ENCODE results near the gene C1orf35.

The C1orf35 gene

GRCh38 chr1:228097333-228098081, 5.6 kb downstream of the C1orf35 start:
- no peaks in the 10 kb centered on the region for H3K27me3 ChIP-seq (ENCODE audit: control insufficient read depth in 1 of 2, insufficient read depth in 2 of 2, low read length in 2 of 2)
- peaks cover 15% of the 10 kb centered on the region for H3K4me1 ChIP-seq (ENCODE audit: insufficient read depth, low read length)
- H3K4me3 ChIP-seq (ENCODE audit: low read depth in 1 of 2, low read length in 2 of 2), result no peak overlapping the region
- H3K27ac ChIP-seq (ENCODE audit: low read depth, low read length), result no peak overlapping the region
- H3K9ac ChIP-seq (ENCODE audit: low read length), result no peak overlapping the region
- H3K36me3 ChIP-seq (ENCODE audit: insufficient read depth, low read length), result peaks cover 40% of the 10 kb centered on the region
- peaks cover 3% of the 10 kb centered on the region for H3K9me3 ChIP-seq (ENCODE audit: low read length)

GRCh38 chr1:228096416-228097332, 6.5 kb downstream of the C1orf35 start:
- peaks cover 3% of the 10 kb centered on the region for H3K9me3 ChIP-seq (ENCODE audit: low read length)
- H3K4me3 ChIP-seq (ENCODE audit: low read depth in 1 of 2, low read length in 2 of 2), result no peak overlapping the region
- no peaks in the 10 kb centered on the region for H3K27me3 ChIP-seq (ENCODE audit: control insufficient read depth in 1 of 2, insufficient read depth in 2 of 2, low read length in 2 of 2)
- no peak overlapping the region for H3K27ac ChIP-seq (ENCODE audit: low read depth, low read length)
- peaks cover 40% of the 10 kb centered on the region for H3K36me3 ChIP-seq (ENCODE audit: insufficient read depth, low read length)
- peaks cover 18% of the 10 kb centered on the region for H3K4me1 ChIP-seq (ENCODE audit: insufficient read depth, low read length)
- no peak overlapping the region for H3K9ac ChIP-seq (ENCODE audit: low read length)

- Histone ChIP-seq H3K4me1 (ENCODE audit: insufficient read depth, low read length) (peaks cover 20% of the 10 kb centered on the region), H3K36me3 (ENCODE audit: insufficient read depth, low read length) (peaks cover 36% of the 10 kb centered on the region)
Observed at GRCh38 chr1:228095938-228096337, 7.2 kb downstream of the C1orf35 start.

DNA sequence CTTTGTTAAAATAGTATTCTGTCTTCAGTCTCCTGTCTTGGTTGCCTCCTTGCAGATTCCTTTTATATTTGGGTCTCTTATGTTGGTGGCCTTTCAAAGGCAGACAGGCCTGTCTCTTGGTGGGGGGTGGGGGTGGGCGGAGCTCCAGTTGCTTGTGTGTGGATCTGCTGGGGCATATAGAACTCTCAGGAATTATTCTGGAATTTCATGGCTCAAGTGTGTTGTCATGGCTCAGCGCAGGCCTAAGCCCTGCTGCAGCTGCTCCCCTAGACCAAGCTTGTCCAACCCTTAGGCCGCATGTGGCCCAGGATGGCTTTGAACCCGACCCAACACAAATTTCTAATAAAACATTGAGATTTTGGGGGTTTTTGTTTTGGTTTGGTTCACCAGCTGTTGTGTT, 8.0 kb downstream of the C1orf35 start:
- Histone ChIP-seq H3K4me3 (ENCODE audit: low read depth in 1 of 2, low read length in 2 of 2) (no peak overlapping the region), H3K27ac (ENCODE audit: low read depth, low read length) (no peak overlapping the region), H3K9ac (ENCODE audit: low read length) (no peak overlapping the region), H3K9me3 (ENCODE audit: low read length) (peaks cover 3% of the 10 kb centered on the region), H3K36me3 (ENCODE audit: insufficient read depth, low read length) (peaks cover 32% of the 10 kb centered on the region), H3K27me3 (ENCODE audit: control insufficient read depth in 1 of 2, insufficient read depth in 2 of 2, low read length in 2 of 2) (no peaks in the 10 kb centered on the region), H3K4me1 (ENCODE audit: insufficient read depth, low read length) (peaks cover 28% of the 10 kb centered on the region)

More at GRCh38 chr1:228095938-228096337, 7.2 kb downstream of the C1orf35 start:
- Histone ChIP-seq H3K9ac (ENCODE audit: low read length) (no peak overlapping the region), H3K27me3 (ENCODE audit: control insufficient read depth in 1 of 2, insufficient read depth in 2 of 2, low read length in 2 of 2) (no peaks in the 10 kb centered on the region), H3K9me3 (ENCODE audit: low read length) (peaks cover 3% of the 10 kb centered on the region), H3K27ac (ENCODE audit: low read depth, low read length) (no peak overlapping the region), H3K4me3 (ENCODE audit: low read depth in 1 of 2, low read length in 2 of 2) (no peak overlapping the region)

DNA sequence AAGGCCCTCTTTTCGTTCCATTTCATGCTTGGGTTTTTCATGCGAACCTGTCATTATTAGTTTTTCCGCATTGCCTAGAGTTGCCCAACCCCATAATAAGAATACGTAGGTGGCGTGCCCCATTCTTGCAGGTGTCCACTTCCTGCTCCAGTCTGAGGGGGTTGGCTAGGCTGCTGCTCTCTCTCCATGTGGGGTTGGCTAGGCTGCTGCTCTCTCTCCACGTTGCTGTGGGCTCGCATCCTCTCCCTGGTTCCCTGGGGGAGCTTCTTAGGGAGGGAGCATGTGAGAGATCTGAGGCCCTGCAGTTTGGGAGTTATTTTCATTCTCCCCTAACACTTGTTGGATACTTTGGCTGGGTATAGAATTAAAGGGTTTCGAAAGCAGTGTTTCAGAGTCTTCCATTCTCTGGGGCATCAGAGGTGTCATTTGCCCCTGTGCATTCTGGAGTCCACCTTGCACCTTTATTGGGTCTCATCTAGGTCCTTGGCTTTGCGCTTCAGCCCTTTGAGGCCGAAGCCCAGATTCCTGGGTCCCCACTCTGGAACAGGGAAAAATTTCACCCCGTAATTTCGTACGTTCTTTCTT, 8.6 kb downstream of the C1orf35 start:
- Histone ChIP-seq H3K4me1 (ENCODE audit: insufficient read depth, low read length) (peaks cover 35% of the 10 kb centered on the region), H3K9me3 (ENCODE audit: low read length) (peaks cover 3% of the 10 kb centered on the region), H3K4me3 (ENCODE audit: low read depth in 1 of 2, low read length in 2 of 2) (no peak overlapping the region), H3K36me3 (ENCODE audit: insufficient read depth, low read length) (peaks cover 25% of the 10 kb centered on the region), H3K9ac (ENCODE audit: low read length) (no peak overlapping the region), H3K27ac (ENCODE audit: low read depth, low read length) (no peak overlapping the region), H3K27me3 (ENCODE audit: control insufficient read depth in 1 of 2, insufficient read depth in 2 of 2, low read length in 2 of 2) (no peaks in the 10 kb centered on the region)

GRCh38 chr1:228093050-228093906, 9.8 kb downstream of the C1orf35 start:
- Histone ChIP-seq H3K9ac (ENCODE audit: low read length) (no peak overlapping the region), H3K9me3 (ENCODE audit: low read length) (peaks cover 3% of the 10 kb centered on the region), H3K36me3 (ENCODE audit: insufficient read depth, low read length) (peaks cover 19% of the 10 kb centered on the region), H3K4me3 (ENCODE audit: low read depth in 1 of 2, low read length in 2 of 2) (no peak overlapping the region), H3K27ac (ENCODE audit: low read depth, low read length) (no peak overlapping the region), H3K4me1 (ENCODE audit: insufficient read depth, low read length) (peaks cover 47% of the 10 kb centered on the region), H3K27me3 (ENCODE audit: control insufficient read depth in 1 of 2, insufficient read depth in 2 of 2, low read length in 2 of 2) (no peaks in the 10 kb centered on the region)

- Histone ChIP-seq H3K9me3 (ENCODE audit: low read length) (peaks cover 3% of the 10 kb centered on the region), H3K27me3 (ENCODE audit: control insufficient read depth in 1 of 2, insufficient read depth in 2 of 2, low read length in 2 of 2) (no peaks in the 10 kb centered on the region), H3K4me1 (ENCODE audit: insufficient read depth, low read length) (peaks cover 55% of the 10 kb centered on the region), H3K36me3 (ENCODE audit: insufficient read depth, low read length) (peaks cover 12% of the 10 kb centered on the region), H3K4me3 (ENCODE audit: low read depth in 1 of 2, low read length in 2 of 2) (no peak overlapping the region), H3K27ac (ENCODE audit: low read depth, low read length) (no peak overlapping the region), H3K9ac (ENCODE audit: low read length) (no peak overlapping the region)
Observed at GRCh38 chr1:228092342-228093049, 10.6 kb downstream of the C1orf35 start.

DNA sequence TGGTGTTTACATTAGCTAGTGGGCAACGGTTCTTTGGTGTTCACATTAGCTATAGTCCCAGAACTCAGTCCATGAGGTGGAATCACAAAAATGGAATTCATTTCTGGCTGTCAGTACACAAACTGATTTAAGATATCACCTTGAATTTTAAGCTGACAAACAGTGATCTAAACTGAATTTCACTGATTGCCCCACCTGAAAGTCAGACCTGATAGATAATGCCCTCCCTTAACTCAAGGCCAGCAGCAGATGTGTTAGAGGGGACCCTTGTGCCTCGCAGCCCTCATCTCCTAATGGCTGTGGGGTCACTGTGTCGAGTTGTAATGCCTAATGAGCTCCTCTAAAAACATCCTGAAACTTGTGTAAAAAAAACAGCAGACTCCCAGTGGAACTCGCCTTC, 12.0 kb downstream of the C1orf35 start:
- no peak overlapping the region for H3K27ac ChIP-seq (ENCODE audit: low read depth, low read length)
- no peaks in the 10 kb centered on the region for H3K27me3 ChIP-seq (ENCODE audit: control insufficient read depth in 1 of 2, insufficient read depth in 2 of 2, low read length in 2 of 2)
- H3K9ac ChIP-seq (ENCODE audit: low read length), result no peak overlapping the region
- H3K9me3 ChIP-seq (ENCODE audit: low read length), result peaks cover 3% of the 10 kb centered on the region
- no peak overlapping the region for H3K4me3 ChIP-seq (ENCODE audit: low read depth in 1 of 2, low read length in 2 of 2)
- H3K4me1 ChIP-seq (ENCODE audit: insufficient read depth, low read length), result peaks cover 65% of the 10 kb centered on the region
- H3K36me3 ChIP-seq (ENCODE audit: insufficient read depth, low read length), result peaks cover 7% of the 10 kb centered on the region

DNA sequence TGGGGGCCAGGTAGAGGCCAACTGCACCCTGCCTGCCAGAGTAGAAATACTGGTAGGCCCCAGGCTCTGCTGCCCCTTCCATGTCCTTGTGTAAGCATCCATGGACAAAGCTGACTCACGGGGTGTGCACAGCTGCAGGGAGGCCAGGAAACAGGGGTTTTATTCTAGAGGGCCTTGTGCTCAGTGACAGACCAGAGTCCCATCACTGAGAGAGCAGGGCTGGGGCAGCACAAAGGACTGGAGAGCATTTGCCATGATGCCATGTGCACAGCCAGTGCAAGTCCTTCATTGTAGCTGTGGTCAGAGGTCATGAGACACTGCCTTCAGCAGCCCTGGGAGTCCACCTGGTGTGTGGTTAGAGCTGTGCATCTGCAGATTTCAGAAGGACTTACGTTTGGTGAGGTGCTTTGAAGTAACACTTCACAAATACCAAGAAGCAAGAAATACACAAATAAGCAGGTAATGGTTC, 12.5 kb downstream of the C1orf35 start:
- Histone ChIP-seq H3K27ac (ENCODE audit: low read depth, low read length) (no peak overlapping the region), H3K4me1 (ENCODE audit: insufficient read depth, low read length) (peaks cover 67% of the 10 kb centered on the region), H3K36me3 (ENCODE audit: insufficient read depth, low read length) (peaks cover 6% of the 10 kb centered on the region), H3K4me3 (ENCODE audit: low read depth in 1 of 2, low read length in 2 of 2) (no peak overlapping the region), H3K27me3 (ENCODE audit: control insufficient read depth in 1 of 2, insufficient read depth in 2 of 2, low read length in 2 of 2) (no peaks in the 10 kb centered on the region), H3K9me3 (ENCODE audit: low read length) (peaks cover 3% of the 10 kb centered on the region), H3K9ac (ENCODE audit: low read length) (no peak overlapping the region)

- H3K9ac ChIP-seq (ENCODE audit: low read length), result no peak overlapping the region
- no peak overlapping the region for H3K4me3 ChIP-seq (ENCODE audit: low read depth in 1 of 2, low read length in 2 of 2)
- H3K9me3 ChIP-seq (ENCODE audit: low read length), result peaks cover under 1% of the 10 kb centered on the region
- H3K27ac ChIP-seq (ENCODE audit: low read depth, low read length), result no peak overlapping the region
- no peaks in the 10 kb centered on the region for H3K27me3 ChIP-seq (ENCODE audit: control insufficient read depth in 1 of 2, insufficient read depth in 2 of 2, low read length in 2 of 2)
- H3K4me1 ChIP-seq (ENCODE audit: insufficient read depth, low read length), result peaks cover 76% of the 10 kb centered on the region
- H3K36me3 ChIP-seq (ENCODE audit: insufficient read depth, low read length), result peaks cover 6% of the 10 kb centered on the region
Observed at GRCh38 chr1:228089519-228090380, 13.4 kb downstream of the C1orf35 start.
